H1 (cell line): ENCODE results near the gene MYO1D. TPM values are rescaled to one million over a fixed set of nuclear protein-coding genes. Genes with fewer than 3 reads are reported as not detected.
A peak's percentile ranks its signal among the peaks of the same experiment; 100 is the strongest.

Experiments used
- CTCF ChIA-PET: fragments of 300-600 bp; sonication (Branson Sonifier 250); formaldehyde crosslinking; loops from one replicate; lab custom pipeline; 2021; ENCODE audit not compliant: partially characterized antibody; lab: Charles Lee
- POLR2A ChIA-PET: fragments of 300-600 bp; sonication (Branson Sonifier 250); formaldehyde crosslinking; loops from one replicate; lab custom pipeline; 2021; ENCODE audit warnings: inconsistent platforms; ENCODE audit not compliant: partially characterized antibody; lab: Charles Lee
- DNase-seq, 2 experiments: peaks; one replicate each; pipeline versions ENCODE4 v3.0.0 to v3.0.0-alpha.2; 2010 to 2022; ENCODE audit warnings: low spot score in 2 of 2, low read depth in 1 of 2, mixed read lengths in 1 of 2
- FAIRE-seq: peaks from 2 replicates; lab custom pipeline; 2011; peaks lifted over from hg19 to GRCh38; lab: Jason Lieb, UNC
- H2AFZ ChIP-seq: 2 replicates; pipeline ENCODE4 v1.8.1; 2012; ENCODE audit warnings: low read length, inconsistent platforms
- H2AK5ac ChIP-seq: 2 replicates; pipeline ENCODE4 v1.6.1; 2013; ENCODE audit warnings: low read depth, low read length
- H2BK120ac ChIP-seq: replicated peaks from 2 replicates; pipeline ENCODE3; 2013; ENCODE audit warnings: low read depth, low read length, inconsistent platforms
- H2BK12ac ChIP-seq: 2 replicates; pipeline ENCODE4 v1.6.1; 2013; ENCODE audit warnings: low read depth, low read length
- H2BK15ac ChIP-seq: 2 replicates; pipeline ENCODE4 v1.6.1; 2013; ENCODE audit warnings: low read length
- H2BK20ac ChIP-seq: 2 replicates; pipeline ENCODE4 v1.6.1; 2013; ENCODE audit warnings: low read length
- H2BK5ac ChIP-seq: 2 replicates; pipeline ENCODE4 v1.6.1; 2013; ENCODE audit warnings: low read depth, low read length
- H3K14ac ChIP-seq: 2 replicates; pipeline ENCODE4 v1.6.1; 2013; ENCODE audit warnings: inconsistent platforms; ENCODE audit not compliant: insufficient read length
- H3K18ac ChIP-seq: 2 replicates; pipeline ENCODE4 v1.6.1; 2013; ENCODE audit warnings: low read length; ENCODE audit errors: extremely low read depth
- H3K23ac ChIP-seq: 2 replicates; pipeline ENCODE4 v1.6.1; 2013; ENCODE audit warnings: inconsistent platforms; ENCODE audit not compliant: insufficient read length
- H3K23me2 ChIP-seq: 2 replicates; pipeline ENCODE4 v1.6.1; 2013; ENCODE audit warnings: low read depth, low read length
- H3K27ac ChIP-seq: 2 replicates; pipeline ENCODE4 v1.6.1; 2011; ENCODE audit warnings: low read depth, low read length, inconsistent platforms
- H3K27me3 ChIP-seq, 4 experiments: replicated peaks in 1 of 4; 1 replicate in 1 of 4; 2 replicates in 3 of 4; pipeline versions ENCODE4 v1.6.1 to v1.8.1; 2011 to 2013; ENCODE audit warnings: low read length in 3 of 4, mild to moderate bottlenecking in 3 of 4, inconsistent platforms in 2 of 4, mixed read lengths in 2 of 4, moderate library complexity in 1 of 4; ENCODE audit not compliant: control insufficient read depth in 3 of 4, insufficient read depth in 3 of 4; ENCODE audit errors: extremely low read depth in 1 of 4
- H3K36me3 ChIP-seq, 4 experiments: 2 replicates each; pipeline versions ENCODE4 v1.6.1 to v1.8.1; 2011 to 2013; ENCODE audit warnings: mild to moderate bottlenecking in 4 of 4, low read length in 3 of 4, moderate library complexity in 2 of 4, control low read depth in 1 of 4, inconsistent platforms in 1 of 4; ENCODE audit not compliant: insufficient read depth in 4 of 4, control insufficient read depth in 2 of 4
- H3K4ac ChIP-seq: replicated peaks from 2 replicates; pipeline ENCODE3; 2013; ENCODE audit warnings: low read length, low read depth, mixed read lengths, inconsistent platforms; ENCODE audit not compliant: insufficient read length
- H3K4me1 ChIP-seq, 4 experiments: replicated peaks in 1 of 4; 1 replicate in 1 of 4; 2 replicates in 3 of 4; pipeline versions ENCODE4 v1.6.1 to v1.8.1; 2011 to 2013; ENCODE audit warnings: low read length in 3 of 4, inconsistent platforms in 2 of 4, mixed read lengths in 1 of 4; ENCODE audit not compliant: insufficient read depth in 4 of 4, control insufficient read depth in 3 of 4
- H3K4me2 ChIP-seq, 2 experiments: 2 replicates each; pipeline versions ENCODE4 v1.6.1 to v1.8.1; 2011 to 2013; ENCODE audit warnings: low read depth in 2 of 2, low read length in 2 of 2, control low read depth in 1 of 2, inconsistent platforms in 1 of 2, mild to moderate bottlenecking in 1 of 2; ENCODE audit not compliant: insufficient read depth in 1 of 2
- H3K4me3 ChIP-seq, 4 experiments: fragments of 200-600, 300-600 bp in 1 of 4; sonication (generic), shearing (Covaris generic), sonication (Bioruptor Twin) in 1 of 4; 2 replicates each; pipeline versions ENCODE4 v1.5.1 to v1.8.1; 2011 to 2016; ENCODE audit warnings: low read length in 4 of 4, low read depth in 3 of 4, control low read depth in 2 of 4, inconsistent platforms in 2 of 4, mild to moderate bottlenecking in 2 of 4, mixed read lengths in 1 of 4, moderate library complexity in 1 of 4; ENCODE audit not compliant: insufficient read depth in 2 of 4; ENCODE audit errors: extremely low read depth in 1 of 4
- H3K56ac ChIP-seq: replicated peaks from 2 replicates; pipeline ENCODE3; 2013; ENCODE audit warnings: low read depth, mild to moderate bottlenecking, mixed read lengths, low read length, inconsistent platforms; ENCODE audit not compliant: insufficient read length
- H3K79me1 ChIP-seq: 2 replicates; pipeline ENCODE4 v1.6.1; 2013; ENCODE audit warnings: low read depth, low read length, control low read depth
- H3K79me2 ChIP-seq, 2 experiments: 2 replicates each; pipeline versions ENCODE4 v1.6.1 to v1.8.1; 2012 to 2013; ENCODE audit warnings: low read length in 2 of 2, mild to moderate bottlenecking in 2 of 2, inconsistent platforms in 1 of 2; ENCODE audit not compliant: insufficient read depth in 2 of 2, control insufficient read depth in 1 of 2
- H3K9ac ChIP-seq, 4 experiments: replicated peaks in 1 of 4; 1 replicate in 1 of 4; 2 replicates in 3 of 4; pipeline versions ENCODE4 v1.6.1 to v1.8.1; 2011 to 2013; ENCODE audit warnings: low read depth in 3 of 4, low read length in 3 of 4, control low read depth in 2 of 4, mild to moderate bottlenecking in 2 of 4, moderate library complexity in 2 of 4, inconsistent platforms in 1 of 4; ENCODE audit errors: extremely low read depth in 1 of 4
- H3K9me3 ChIP-seq, 2 experiments: 2 replicates each; pipeline versions ENCODE4 v1.6.1 to v1.8.1; 2012 to 2013; ENCODE audit warnings: mild to moderate bottlenecking in 2 of 2, moderate library complexity in 2 of 2, control low read depth in 1 of 2, inconsistent platforms in 1 of 2, low read depth in 1 of 2, low read length in 1 of 2, mixed read lengths in 1 of 2; ENCODE audit not compliant: insufficient read depth in 2 of 2
- H4K20me1 ChIP-seq, 2 experiments: replicated peaks in 1 of 2; 2 replicates each; pipeline versions ENCODE3 to v1.8.1; 2011 to 2013; ENCODE audit warnings: inconsistent platforms in 2 of 2, low read length in 2 of 2, mild to moderate bottlenecking in 1 of 2; ENCODE audit not compliant: insufficient read depth in 2 of 2, control insufficient read depth in 1 of 2
- H4K5ac ChIP-seq: 2 replicates; pipeline ENCODE4 v1.6.1; 2013; ENCODE audit warnings: low read length, low read depth, mixed read lengths, inconsistent platforms; ENCODE audit not compliant: insufficient read length
- H4K8ac ChIP-seq: 2 replicates; pipeline ENCODE4 v1.8.0; 2013; ENCODE audit warnings: mild to moderate bottlenecking, moderate library complexity, low read length, inconsistent platforms; ENCODE audit not compliant: insufficient read depth; ENCODE audit errors: extremely low read depth
- H4K91ac ChIP-seq: replicated peaks from 2 replicates; pipeline ENCODE3; 2013; ENCODE audit warnings: low read length, mixed read lengths, inconsistent platforms; ENCODE audit not compliant: insufficient read length
- ASH2L ChIP-seq: fragments of 200-600, 300-600 bp; sonication (generic); IDR thresholded peaks from one replicate; pipeline ENCODE4 v1.7.1; 2017; ENCODE audit warnings: low read length
- BACH1 ChIP-seq: IDR thresholded peaks from 2 replicates; pipeline ENCODE4 v1.6.1; 2012; ENCODE audit warnings: low read length, improper control_type of control experiment
- BRCA1 ChIP-seq: IDR thresholded peaks from 2 replicates; pipeline ENCODE4 v1.6.1; 2012; ENCODE audit warnings: low read depth, low read length, improper control_type of control experiment
- CREB1 ChIP-seq: IDR thresholded peaks from 2 replicates; pipeline ENCODE4 v1.6.1; 2012; ENCODE audit warnings: inconsistent platforms
- EP300 ChIP-seq, 2 experiments: IDR thresholded peaks; 1 replicate in 1 of 2; 2 replicates in 1 of 2; pipeline ENCODE4 v1.6.1; 2011 to 2012; ENCODE audit warnings: low read depth in 2 of 2, low read length in 2 of 2, mild to moderate bottlenecking in 2 of 2, borderline replicate concordance in 1 of 2, inconsistent platforms in 1 of 2, moderate library complexity in 1 of 2
- GABPA ChIP-seq: IDR thresholded peaks from 2 replicates; pipeline ENCODE4 v1.6.1; 2011; ENCODE audit warnings: mild to moderate bottlenecking, low read length, moderate library complexity, borderline replicate concordance; ENCODE audit not compliant: insufficient read depth
- JUND ChIP-seq: IDR thresholded peaks from 2 replicates; pipeline ENCODE4 v1.6.1; 2011; ENCODE audit warnings: mild to moderate bottlenecking, improper control_type of control experiment, low read length
- KDM4A ChIP-seq: IDR thresholded peaks from one replicate; pipeline ENCODE4 v1.7.1; 2012; ENCODE audit warnings: low read depth, mild to moderate bottlenecking, moderate library complexity, low read length, inconsistent platforms; ENCODE audit not compliant: severe bottlenecking
- RFX5 ChIP-seq: IDR thresholded peaks from 2 replicates; pipeline ENCODE4 v1.6.1; 2011; ENCODE audit warnings: low read depth, low read length, improper control_type of control experiment, borderline replicate concordance
- SRF ChIP-seq: IDR thresholded peaks from 2 replicates; pipeline ENCODE4 v1.6.1; 2011; ENCODE audit warnings: mild to moderate bottlenecking, low read depth, low read length, moderate library complexity
- YY1 ChIP-seq: IDR thresholded peaks from 2 replicates; pipeline ENCODE4 v1.6.1; 2011; ENCODE audit warnings: low read depth, mild to moderate bottlenecking, low read length
- ZNF274 ChIP-seq: IDR thresholded peaks from 2 replicates; pipeline ENCODE4 v1.7.0; 2012; ENCODE audit warnings: low read length, borderline replicate concordance; ENCODE audit errors: extremely low read depth
- WGBS, 2 experiments: shearing (Covaris generic) in 1 of 2; methylation state at CpG; one replicate each; pipeline versions ENCODE4 v1.1.6 to v1.1.7; 2013 to 2015; ENCODE audit warnings: low lambda C conversion rate in 2 of 2, mixed read lengths in 2 of 2, inconsistent platforms in 1 of 2, low coverage in 1 of 2, missing lambda C conversion rate in 1 of 2; ENCODE audit not compliant: insufficient replicate concordance in 2 of 2, insufficient coverage in 1 of 2, insufficient read length in 1 of 2; ENCODE audit errors: extremely low coverage in 1 of 2, missing lambda C conversion rate in 1 of 2; 5-methylcytosine and 5-hydroxymethylcytosine counted together
- polyA plus RNA-seq, 7 experiments: library from polyadenylated mRNA; depleted of rRNA in 3 of 7; stranded (reverse) in 5 of 7; unstranded in 2 of 7; fragments of >200 nt in 5 of 7; fragments of 200-250 nt in 2 of 7; gene quantifications; 1 replicate in 5 of 7; 2 replicates in 1 of 7; 4 replicates in 1 of 7; pipeline versions ENCODE4 v1.2.1 to v1.2.3, GENCODE V29; 2011 to 2013; ENCODE audit warnings: missing spikeins in 2 of 7, mixed read lengths in 2 of 7
- total RNA-seq: library from RNA; stranded (reverse); fragmentation: NEBNext Ultra II Directional; extraction: Animal tissue kit (Norgen Biotek cat#: 25700); gene quantifications from 2 replicates; pipeline ENCODE4 v1.2.1, GENCODE V29; 2021
- TF ChIP-seq, protein P1 (sequence below): IDR thresholded peaks from 2 replicates; pipeline ENCODE4 v1.6.1; 2011; ENCODE audit warnings: low read length, improper control_type of control experiment

Gene MYO1D
- total and polyA plus RNA-seq, 2 of the 8 experiments (the other 6 are each of a cell fraction or from before 2014, with no cell fraction given) = 6.5 to 25.4 TPM

- Histone ChIP-seq H3K4me3 (no peak overlapping the region), H3K9me3 (no peaks in the 10 kb centered on the region), H3K79me2 (no peaks in the 10 kb centered on the region), H3K23me2 (peaks cover 2% of the 10 kb centered on the region; the same call in 1 of the 2 replicates), H2BK12ac (no peak overlapping the region), H3K23ac (no peak overlapping the region), H2AK5ac (no peak overlapping the region), H2BK15ac (no peak overlapping the region), H3K4me1 (peaks cover 10 to 21% (median 14%) of the 10 kb centered on the region in 4 experiments), H3K14ac (no peak overlapping the region), H4K91ac (no peak overlapping the region), H3K18ac (no peak overlapping the region), H4K20me1 (no peaks in the 10 kb centered on the region), H2BK120ac (no peak overlapping the region), H3K36me3 (no peaks in the 10 kb centered on the region), H2AFZ (no peak overlapping the region), H3K79me1 (no peaks in the 10 kb centered on the region), H3K27ac (no peak overlapping the region), H3K9ac (no peak overlapping the region), H3K56ac (no peak overlapping the region), H3K4ac (no peak overlapping the region), H4K5ac (no peak overlapping the region), H2BK5ac (no peak overlapping the region), H3K4me2 (0 out of 4 replicates have a peak overlapping the region, but pooled peaks of 1 of the 2 experiments have one; percentile 16), H3K27me3 (no peaks in the 10 kb centered on the region), H2BK20ac (no peak overlapping the region), H4K8ac (no peak overlapping the region)
- DNase-seq (no peak), FAIRE-seq (no peak)
- ChIA-PET POLR2A (no interaction called here), CTCF (no interaction called here)
- 82% methylated on average over 10 of the region's 12 CpGs; no CpG with 5 or more reads in 1 of the 2 experiments for WGBS, 2 experiments
- TF ChIP-seq ASH2L = no peak
- TF ChIP-seq EP300 (IDR thresholded peaks at IDR 0.05; ENCODE audit: borderline replicate concordance in 1 of 2, low read depth in 2 of 2, low read length in 2 of 2) = no peak
- TF ChIP-seq, protein P1, sequence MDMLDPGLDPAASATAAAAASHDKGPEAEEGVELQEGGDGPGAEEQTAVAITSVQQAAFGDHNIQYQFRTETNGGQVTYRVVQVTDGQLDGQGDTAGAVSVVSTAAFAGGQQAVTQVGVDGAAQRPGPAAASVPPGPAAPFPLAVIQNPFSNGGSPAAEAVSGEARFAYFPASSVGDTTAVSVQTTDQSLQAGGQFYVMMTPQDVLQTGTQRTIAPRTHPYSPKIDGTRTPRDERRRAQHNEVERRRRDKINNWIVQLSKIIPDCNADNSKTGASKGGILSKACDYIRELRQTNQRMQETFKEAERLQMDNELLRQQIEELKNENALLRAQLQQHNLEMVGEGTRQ = no peak
- TF ChIP-seq JUND = no peak
- TF ChIP-seq RFX5 = no peak
- no peak for TF ChIP-seq ZNF274
- TF ChIP-seq BRCA1 = no peak
- TF ChIP-seq CREB1 = no peak
- TF ChIP-seq SRF = no peak
- no peak for TF ChIP-seq GABPA
- TF ChIP-seq YY1 = no peak
- no peak for TF ChIP-seq BACH1
- TF ChIP-seq KDM4A = no peak
Observed at GRCh38 chr17:32523827-32524552, 352.9 kb downstream of the MYO1D start.
